Skeletal muscle tissue (tissue), 4 donors: Measurements from ENCODE around the gene LPAR1. TPM values are rescaled to one million over a fixed set of nuclear protein-coding genes. Genes with fewer than 3 reads are reported as not detected.

Experiments used
- H3K27ac ChIP-seq: one replicate; pipeline ENCODE4 v1.7.0; 2013; ENCODE audit warnings: mild to moderate bottlenecking, low read depth, low read length, inconsistent platforms
- H3K27me3 ChIP-seq, 3 donors: one replicate each; pipeline ENCODE4 v1.7.0; 2013; ENCODE audit warnings: low read length in 3 of 3; ENCODE audit not compliant: control insufficient read depth in 3 of 3, insufficient read depth in 3 of 3
- H3K36me3 ChIP-seq, 3 donors: one replicate each; pipeline ENCODE4 v1.7.0; 2013; ENCODE audit warnings: low read length in 3 of 3; ENCODE audit not compliant: control insufficient read depth in 3 of 3, insufficient read depth in 3 of 3
- H3K4me1 ChIP-seq, 3 donors: one replicate each; pipeline ENCODE4 v1.7.0; 2013; ENCODE audit warnings: low read length in 3 of 3, mild to moderate bottlenecking in 3 of 3; ENCODE audit not compliant: control insufficient read depth in 3 of 3, insufficient read depth in 3 of 3
- H3K4me3 ChIP-seq, 3 donors: one replicate each; pipeline ENCODE4 v1.7.0; 2013; ENCODE audit warnings: low read length in 3 of 3
- H3K9ac ChIP-seq, 3 donors: one replicate each; pipeline ENCODE4 v1.7.0; 2013; ENCODE audit warnings: low read length in 3 of 3, mild to moderate bottlenecking in 3 of 3, moderate library complexity in 2 of 3, low read depth in 1 of 3
- H3K9me3 ChIP-seq, 3 donors: one replicate each; pipeline ENCODE4 v1.7.0; 2013; ENCODE audit warnings: low read length in 3 of 3; ENCODE audit not compliant: control insufficient read depth in 3 of 3
- total RNA-seq: library from RNA; depleted of rRNA; stranded (reverse); fragments of >200 nt; gene quantifications from one replicate; pipeline ENCODE4 v1.2.3, GENCODE V29; 2014
- donor health status: Osteomylitis.

The LPAR1 gene
- total RNA-seq, 1 donor from 2014 or later, result 45.9 TPM

GRCh38 chr9:110895147-110895905, 142.9 kb downstream of the LPAR1 start:
- peak overlapping the region; percentile 30 for H3K27ac ChIP-seq
- no peaks in the 10 kb centered on the region for H3K36me3 ChIP-seq
- H3K9me3 ChIP-seq, result no peaks in the 10 kb centered on the region
- H3K27me3 ChIP-seq, result no peaks in the 10 kb centered on the region
- no peak overlapping the region for H3K4me3 ChIP-seq
- H3K9ac ChIP-seq, result no peak overlapping the region
- peaks cover 0 to 3% (median 0%) of the 10 kb centered on the region in 3 donors for H3K4me1 ChIP-seq

DNA sequence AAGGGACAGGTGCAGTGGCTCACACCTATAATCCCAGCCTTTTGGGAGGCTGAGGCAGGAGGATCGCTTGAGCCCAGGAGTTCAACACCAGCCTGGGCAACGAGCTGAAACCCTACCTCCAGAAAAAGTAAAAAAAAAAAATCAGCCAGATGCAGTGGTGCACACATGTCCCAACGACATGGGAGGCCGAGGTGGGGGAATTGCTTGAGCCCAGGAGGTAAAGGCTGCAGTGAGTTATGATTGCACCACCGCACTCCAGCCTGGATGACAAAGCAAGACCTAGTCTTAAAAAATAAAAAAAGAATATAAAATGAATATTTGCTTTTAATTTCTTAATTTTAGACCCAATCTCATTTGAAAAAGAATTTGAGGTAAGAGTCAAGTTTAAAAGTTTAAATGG, 143.5 kb downstream of the LPAR1 start:
- Histone ChIP-seq H3K4me3 (no peak overlapping the region), H3K4me1 (peaks cover 0 to 3% (median 0%) of the 10 kb centered on the region in 3 donors), H3K9ac (no peak overlapping the region), H3K36me3 (no peaks in the 10 kb centered on the region), H3K27me3 (no peaks in the 10 kb centered on the region), H3K27ac (no peak overlapping the region), H3K9me3 (no peaks in the 10 kb centered on the region)

- Histone ChIP-seq H3K27me3 (no peaks in the 10 kb centered on the region), H3K27ac (no peak overlapping the region), H3K36me3 (no peaks in the 10 kb centered on the region), H3K4me1 (no peaks in the 10 kb centered on the region), H3K9ac (no peak overlapping the region), H3K4me3 (no peak overlapping the region), H3K9me3 (no peaks in the 10 kb centered on the region)
Observed at GRCh38 chr9:110892689-110893088, 145.6 kb downstream of the LPAR1 start.

GRCh38 chr9:110891760-110892159, 146.5 kb downstream of the LPAR1 start:
- H3K27ac ChIP-seq, result no peak overlapping the region

GRCh38 chr9:110890416-110890815, 147.9 kb downstream of the LPAR1 start:
- no peaks in the 10 kb centered on the region for H3K4me1 ChIP-seq
- H3K27me3 ChIP-seq, result no peaks in the 10 kb centered on the region
- H3K36me3 ChIP-seq, result no peaks in the 10 kb centered on the region
- H3K27ac ChIP-seq, result no peak overlapping the region
- H3K9me3 ChIP-seq, result no peaks in the 10 kb centered on the region
- H3K4me3 ChIP-seq, result no peak overlapping the region
- H3K9ac ChIP-seq, result no peak overlapping the region

More at GRCh38 chr9:110891760-110892159, 146.5 kb downstream of the LPAR1 start:
- Histone ChIP-seq H3K4me1 (no peaks in the 10 kb centered on the region), H3K36me3 (no peaks in the 10 kb centered on the region), H3K9me3 (no peaks in the 10 kb centered on the region), H3K4me3 (no peak overlapping the region), H3K9ac (no peak overlapping the region), H3K27me3 (no peaks in the 10 kb centered on the region)

GRCh38 chr9:110887276-110887675, 151.0 kb downstream of the LPAR1 start:
- Histone ChIP-seq H3K4me1 (no peaks in the 10 kb centered on the region), H3K36me3 (no peaks in the 10 kb centered on the region), H3K9ac (no peak overlapping the region), H3K27ac (no peak overlapping the region), H3K4me3 (no peak overlapping the region), H3K27me3 (no peaks in the 10 kb centered on the region), H3K9me3 (no peaks in the 10 kb centered on the region)

- no peak overlapping the region for H3K27ac ChIP-seq
- H3K36me3 ChIP-seq, result no peaks in the 10 kb centered on the region
- H3K9ac ChIP-seq, result no peak overlapping the region
- H3K27me3 ChIP-seq, result no peaks in the 10 kb centered on the region
- no peak overlapping the region for H3K4me3 ChIP-seq
- no peaks in the 10 kb centered on the region for H3K4me1 ChIP-seq
- no peaks in the 10 kb centered on the region for H3K9me3 ChIP-seq
Observed at GRCh38 chr9:110886832-110887231, 151.4 kb downstream of the LPAR1 start.

GRCh38 chr9:110880189-110880588, 158.1 kb downstream of the LPAR1 start:
- no peaks in the 10 kb centered on the region for H3K27me3 ChIP-seq
- no peaks in the 10 kb centered on the region for H3K36me3 ChIP-seq
- H3K9ac ChIP-seq, result no peak overlapping the region
- no peaks in the 10 kb centered on the region for H3K9me3 ChIP-seq
- H3K27ac ChIP-seq, result no peak overlapping the region
- H3K4me1 ChIP-seq, result no peaks in the 10 kb centered on the region
- H3K4me3 ChIP-seq, result no peak overlapping the region

- no peak overlapping the region for H3K27ac ChIP-seq
- H3K9me3 ChIP-seq, result no peaks in the 10 kb centered on the region
- no peak overlapping the region for H3K9ac ChIP-seq
- H3K4me3 ChIP-seq, result no peak overlapping the region
- H3K36me3 ChIP-seq, result no peaks in the 10 kb centered on the region
- no peaks in the 10 kb centered on the region for H3K4me1 ChIP-seq
- no peaks in the 10 kb centered on the region for H3K27me3 ChIP-seq
Observed at GRCh38 chr9:110877374-110877773, 160.9 kb downstream of the LPAR1 start.

- H3K4me3 ChIP-seq, result no peak overlapping the region
- no peak overlapping the region for H3K27ac ChIP-seq
- no peaks in the 10 kb centered on the region for H3K4me1 ChIP-seq
- H3K9me3 ChIP-seq, result no peaks in the 10 kb centered on the region
- no peaks in the 10 kb centered on the region for H3K36me3 ChIP-seq
- H3K27me3 ChIP-seq, result no peaks in the 10 kb centered on the region
- H3K9ac ChIP-seq, result no peak overlapping the region
Observed at GRCh38 chr9:110876929-110877328, 161.3 kb downstream of the LPAR1 start.
